Activated CD8-positive, alpha-beta memory T cell treated with anti-CD3 and anti-CD28 coated beads for 4 hours (primary cell): ENCODE results near the gene ZCCHC2.

ENCODE experiments used
- DNase-seq, 2 donors: peaks; one replicate each; pipeline ENCODE4 v3.0.0-alpha.2; 2020; ENCODE audit warnings: low read depth in 2 of 2

The ZCCHC2 gene

GRCh38 chr18:62522504-62523254 is at the start of gene ZCCHC2:
Gene ZCCHC2 (plus strand): TSS chr18:62523025. CDS start chr18:62523425, 400 bp downstream.
- DNase-seq, result peak; percentile 94 to 97

GRCh38 chr18:62479574-62479973 is 43.3 kb upstream of the ZCCHC2 start:
- no peak for DNase-seq

- no peak for DNase-seq
Measured at GRCh38 chr18:62480927-62481326, 41.9 kb upstream of the ZCCHC2 start.

DNA sequence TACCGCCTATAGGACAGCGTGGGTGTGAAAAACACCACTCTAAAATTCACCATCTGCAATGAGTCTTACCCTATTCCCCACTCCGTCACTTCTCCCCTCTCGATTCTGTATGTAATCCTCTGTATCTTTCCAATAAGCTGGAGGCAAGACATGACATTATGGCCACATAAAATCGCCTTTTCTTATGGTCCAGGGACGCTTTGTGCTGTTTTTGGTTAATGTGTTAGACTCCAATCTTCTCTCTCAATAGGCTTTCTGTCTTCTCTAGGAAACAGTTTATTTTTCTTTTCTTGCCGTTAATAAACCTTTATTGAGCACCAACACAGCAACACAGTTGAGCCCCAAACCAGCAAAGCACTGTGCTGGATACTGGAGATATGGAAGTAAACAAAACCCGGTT is 37.9 kb upstream of the ZCCHC2 start:
- no peak for DNase-seq

DNA sequence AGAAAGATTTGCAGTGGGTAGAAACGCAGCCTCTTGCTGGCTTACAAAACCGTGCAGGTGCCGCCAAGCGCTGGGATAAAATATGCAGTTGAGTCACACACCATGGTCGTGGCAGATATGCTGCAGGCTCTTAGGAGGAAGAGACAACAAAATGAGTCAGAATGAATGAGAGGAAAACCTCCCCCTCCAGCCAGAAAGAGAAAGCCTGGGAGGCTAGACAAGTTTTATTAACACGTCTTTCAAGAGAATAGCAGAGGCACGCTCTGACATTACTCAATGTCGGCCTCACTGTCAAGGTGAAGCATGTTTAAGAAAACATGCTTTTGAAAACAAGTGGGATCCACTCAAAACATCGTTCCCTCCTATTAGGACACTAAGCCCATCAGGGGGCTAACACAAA is 37.1 kb upstream of the ZCCHC2 start:
- no peak for DNase-seq

GRCh38 chr18:62486290-62486964 is 36.4 kb upstream of the ZCCHC2 start:
- DNase-seq, result no peak

DNA sequence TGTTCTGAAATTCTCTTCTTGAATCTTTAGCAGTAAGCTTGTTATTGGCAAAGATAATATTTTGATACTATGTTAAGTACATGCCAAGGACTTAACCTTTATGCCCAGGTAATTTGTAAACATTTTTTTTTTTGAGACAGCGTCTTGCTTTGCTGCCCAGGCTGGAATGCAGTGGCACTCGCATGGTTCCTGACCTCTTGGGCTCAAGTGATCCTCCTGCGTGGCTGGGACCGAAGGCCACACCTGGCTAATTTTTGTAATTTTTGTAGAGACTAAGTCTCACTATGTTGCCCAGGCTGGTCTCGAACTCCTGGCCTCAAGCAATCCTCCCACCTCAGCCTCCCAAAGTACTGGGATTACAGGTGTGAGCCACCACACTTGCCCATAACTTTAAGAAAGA is 35.7 kb upstream of the ZCCHC2 start:
- DNase-seq, result no peak

- DNase-seq, result no peak
Measured at GRCh38 chr18:62490967-62491695, 31.7 kb upstream of the ZCCHC2 start.

- no peak for DNase-seq
Measured at GRCh38 chr18:62493033-62493862, 29.6 kb upstream of the ZCCHC2 start.

GRCh38 chr18:62494764-62495163 is 28.1 kb upstream of the ZCCHC2 start:
- no peak for DNase-seq

- no peak for DNase-seq
Measured at GRCh38 chr18:62496262-62496661, 26.6 kb upstream of the ZCCHC2 start.

GRCh38 chr18:62497190-62497772 is 25.5 kb upstream of the ZCCHC2 start:
- no peak for DNase-seq

DNA sequence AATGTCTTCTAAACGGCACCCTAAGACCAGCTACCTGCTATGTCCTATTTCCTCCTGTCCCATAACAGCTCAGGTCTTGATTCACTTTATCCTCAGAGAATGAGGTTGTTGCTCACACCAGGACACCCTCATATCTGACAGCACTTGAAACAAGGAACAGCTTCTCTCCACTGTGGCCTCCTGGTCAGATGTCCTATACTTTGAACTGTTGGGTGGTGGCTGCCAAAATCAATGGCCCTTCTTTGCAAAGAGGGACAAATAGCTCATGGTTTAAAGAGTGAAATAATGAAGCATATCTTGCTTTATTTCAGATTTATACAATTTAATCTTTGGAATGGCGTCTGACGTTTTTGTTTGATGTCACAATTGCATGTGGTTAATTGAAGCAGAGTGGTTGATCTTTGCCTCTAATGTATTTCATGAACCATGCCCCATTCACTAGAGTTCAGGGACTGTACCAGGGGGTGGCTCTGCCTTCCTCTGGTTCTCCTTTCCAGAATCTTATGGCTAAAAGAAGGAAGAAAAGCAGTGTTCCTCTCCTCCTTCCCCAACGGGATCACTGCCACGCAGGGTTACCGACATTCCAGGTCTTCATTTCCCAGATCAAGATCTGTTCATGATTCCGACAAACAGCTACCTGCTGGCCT is 24.1 kb upstream of the ZCCHC2 start:
- DNase-seq, result no peak

- DNase-seq, result no peak
Measured at GRCh38 chr18:62499263-62499650, 23.6 kb upstream of the ZCCHC2 start.

DNA sequence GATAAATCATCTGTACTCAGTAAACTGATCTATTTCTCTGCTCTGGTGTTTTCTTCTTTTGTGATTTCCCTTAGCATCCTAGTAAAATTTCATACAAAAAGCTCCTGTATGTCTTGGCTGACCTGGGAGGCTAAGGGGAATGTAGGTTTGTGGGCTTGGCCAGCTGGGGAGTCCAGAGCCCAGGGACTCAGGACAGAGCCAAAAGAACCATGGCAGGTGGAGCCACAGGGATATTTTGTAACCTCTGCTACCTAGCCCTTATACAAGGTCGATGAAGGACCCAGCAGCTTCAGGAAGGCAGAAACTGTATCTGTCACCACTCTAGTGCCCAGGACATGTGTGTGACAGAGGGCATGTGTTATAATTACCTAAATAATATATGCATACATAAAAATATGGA is 22.7 kb upstream of the ZCCHC2 start:
- DNase-seq, result no peak

DNA sequence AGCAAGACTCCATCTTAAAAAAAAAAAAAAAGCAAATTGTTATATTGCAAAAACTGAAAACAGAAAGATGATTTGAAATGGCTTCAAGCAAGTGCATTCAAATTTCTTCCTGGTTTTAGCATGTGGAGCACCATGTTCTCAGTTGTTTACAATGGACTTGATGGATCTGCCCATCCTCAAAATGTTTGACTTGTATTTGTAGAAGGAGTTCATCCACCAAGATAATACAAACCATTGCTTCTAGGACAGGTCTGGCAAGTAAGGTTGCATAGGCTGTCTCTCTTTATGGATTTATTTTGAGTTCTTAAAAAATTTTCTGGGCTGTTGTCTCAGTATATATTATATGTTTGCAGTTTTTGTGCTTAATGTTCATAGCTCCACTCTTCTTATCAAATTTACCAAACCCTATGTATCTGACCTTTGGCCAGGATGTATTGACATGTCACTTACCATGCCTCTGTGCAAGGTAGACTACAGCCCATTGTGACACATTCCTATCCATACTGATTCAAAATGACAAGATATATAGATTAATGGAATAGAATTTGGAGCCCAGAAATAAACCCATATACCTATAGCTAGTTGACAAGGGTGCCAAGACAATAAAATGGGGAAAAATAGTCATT is 21.7 kb upstream of the ZCCHC2 start:
- DNase-seq, result no peak

DNA sequence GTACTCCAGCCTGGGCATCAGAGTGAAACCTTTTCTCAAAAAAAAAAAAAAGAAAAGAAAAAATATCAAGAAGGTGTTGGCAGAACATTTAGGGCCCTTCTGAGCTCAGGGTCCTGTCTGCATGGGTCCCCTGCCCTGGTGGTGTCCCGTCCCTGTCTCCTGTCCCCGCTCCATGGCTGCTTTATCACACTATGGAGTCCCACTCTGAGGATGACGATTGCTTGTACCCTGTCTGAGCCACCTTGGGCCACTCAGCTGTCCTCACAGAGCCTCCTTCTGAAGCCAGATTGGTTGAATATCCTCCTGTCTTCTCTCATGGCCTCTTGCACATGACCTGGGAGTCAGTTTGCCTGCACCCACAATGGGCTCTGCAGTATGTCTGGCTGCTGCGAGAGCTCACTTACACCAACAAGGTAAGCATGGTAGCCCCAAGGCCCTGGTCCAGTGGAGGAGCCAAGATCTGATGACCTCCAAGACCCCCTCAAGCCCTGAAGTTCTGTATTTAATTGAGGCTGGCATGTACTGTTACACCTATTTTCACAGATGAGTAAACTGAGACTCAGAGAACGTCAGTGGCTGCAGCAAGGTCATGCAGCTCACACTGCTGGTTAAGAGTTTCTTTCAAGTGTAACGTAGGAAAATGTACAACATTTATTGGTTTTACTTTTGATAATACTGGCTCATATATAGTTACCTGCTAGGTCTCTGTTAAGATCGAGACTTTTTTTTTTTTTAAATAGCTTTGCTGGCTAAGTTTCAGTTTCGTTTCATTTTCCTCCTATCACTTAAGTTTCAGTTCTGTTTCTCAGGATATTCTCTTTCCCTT is 16.9 kb upstream of the ZCCHC2 start:
- DNase-seq, result no peak

DNA sequence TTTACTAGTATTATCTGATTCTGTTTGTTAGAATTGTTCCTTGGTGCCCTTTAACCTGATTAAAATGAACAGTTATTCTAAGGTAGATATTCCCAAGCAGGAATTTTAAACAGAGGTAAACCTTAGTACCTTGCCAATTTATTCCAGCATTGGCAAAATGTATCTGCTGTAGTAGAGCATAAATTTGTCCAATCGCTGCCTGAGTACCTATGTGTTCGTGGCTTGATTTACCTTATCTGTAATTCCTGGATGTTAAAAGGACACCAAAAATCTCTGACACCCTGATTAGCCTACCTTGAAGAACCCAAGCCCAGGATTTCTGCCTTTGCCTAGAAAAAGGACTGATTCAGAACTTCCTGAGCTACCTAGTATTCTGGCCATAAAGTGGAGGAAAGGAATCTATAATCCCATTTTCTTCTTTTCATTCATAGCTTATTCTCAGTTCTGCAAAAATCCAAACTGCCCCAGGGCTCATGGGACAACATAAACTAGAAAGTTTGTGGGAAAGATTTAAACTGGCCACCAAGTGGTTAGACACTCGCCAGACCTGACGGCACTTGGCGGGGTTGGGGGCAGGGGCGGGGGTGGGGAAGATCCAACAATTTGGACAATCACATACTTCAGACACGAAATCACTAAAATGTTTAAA is 16.2 kb upstream of the ZCCHC2 start:
- DNase-seq, result no peak

GRCh38 chr18:62509779-62510178 is 13.0 kb upstream of the ZCCHC2 start:
- DNase-seq, result no peak
